Measurements from ENCODE around the gene POLN. TPM values are rescaled to one million over a fixed set of nuclear protein-coding genes. Genes with fewer than 3 reads are reported as not detected.
A peak's percentile ranks its signal among the peaks of the same experiment; 100 is the strongest.

POLN gene
- total and polyA plus RNA-seq, 2 experiments from 2014 or later: 1.8 to 4.0 TPM

GRCh38 chr4:2141762-2142451, 100.0 kb downstream of the POLN start:
- Histone ChIP-seq H3K4me2 (0 out of 2 replicates have a peak overlapping the region, but pooled peaks have one; percentile 8), H4K20me1 (replicated peaks; ENCODE audit: insufficient read depth) (peaks cover 11% of the 10 kb centered on the region), H3K4me1 (ENCODE audit: insufficient read depth) (no peaks in the 10 kb centered on the region; the same call in 1 of the 2 replicates), H3K4me3 (no peak overlapping the region), H3K9me2 (ENCODE audit: insufficient read depth) (no peaks in the 10 kb centered on the region), H2AFZ (no peak overlapping the region), H3F3A (replicated peaks; ENCODE audit: low read depth) (no peaks in the 10 kb centered on the region; the same call in 1 of the 2 replicates), H3K27ac (ENCODE audit: low read depth) (no peak overlapping the region), H3K27me3 (ENCODE audit: insufficient read depth) (peaks cover 87% of the 10 kb centered on the region), H3K36me3 (ENCODE audit: insufficient read depth) (no peaks in the 10 kb centered on the region), H3K79me2 (replicated peaks; ENCODE audit: insufficient read depth) (no peaks in the 10 kb centered on the region)
- no peaks in the 10 kb centered on the region for H3K9me3 Mint-ChIP-seq
- no peak overlapping the region for H3K27ac Mint-ChIP-seq
- DNase-seq (ENCODE audit: low spot score) (peak; percentile 58), ATAC-seq (peak; percentile 90)
- H3K27me3 Mint-ChIP-seq (ENCODE audit: insufficient read depth, low read depth, poor library complexity): peaks cover 64% of the 10 kb centered on the region
- TF ChIP-seq NANOG (IDR thresholded peaks at IDR 0.05; ENCODE audit: borderline replicate concordance): peak; percentile 51; the same call in 1 of the 2 replicates
- TF ChIP-seq, protein P1, sequence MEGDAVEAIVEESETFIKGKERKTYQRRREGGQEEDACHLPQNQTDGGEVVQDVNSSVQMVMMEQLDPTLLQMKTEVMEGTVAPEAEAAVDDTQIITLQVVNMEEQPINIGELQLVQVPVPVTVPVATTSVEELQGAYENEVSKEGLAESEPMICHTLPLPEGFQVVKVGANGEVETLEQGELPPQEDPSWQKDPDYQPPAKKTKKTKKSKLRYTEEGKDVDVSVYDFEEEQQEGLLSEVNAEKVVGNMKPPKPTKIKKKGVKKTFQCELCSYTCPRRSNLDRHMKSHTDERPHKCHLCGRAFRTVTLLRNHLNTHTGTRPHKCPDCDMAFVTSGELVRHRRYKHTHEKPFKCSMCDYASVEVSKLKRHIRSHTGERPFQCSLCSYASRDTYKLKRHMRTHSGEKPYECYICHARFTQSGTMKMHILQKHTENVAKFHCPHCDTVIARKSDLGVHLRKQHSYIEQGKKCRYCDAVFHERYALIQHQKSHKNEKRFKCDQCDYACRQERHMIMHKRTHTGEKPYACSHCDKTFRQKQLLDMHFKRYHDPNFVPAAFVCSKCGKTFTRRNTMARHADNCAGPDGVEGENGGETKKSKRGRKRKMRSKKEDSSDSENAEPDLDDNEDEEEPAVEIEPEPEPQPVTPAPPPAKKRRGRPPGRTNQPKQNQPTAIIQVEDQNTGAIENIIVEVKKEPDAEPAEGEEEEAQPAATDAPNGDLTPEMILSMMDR (conservative IDR thresholded peaks at IDR 0.05; ENCODE audit: low read depth in 2 of 2): no peak
- peaks cover 12% of the 10 kb centered on the region for H3K4me1 Mint-ChIP-seq
- H3K36me3 Mint-ChIP-seq (ENCODE audit: low read depth): no peaks in the 10 kb centered on the region
- no peak overlapping the region for H3K4me3 Mint-ChIP-seq

DNA sequence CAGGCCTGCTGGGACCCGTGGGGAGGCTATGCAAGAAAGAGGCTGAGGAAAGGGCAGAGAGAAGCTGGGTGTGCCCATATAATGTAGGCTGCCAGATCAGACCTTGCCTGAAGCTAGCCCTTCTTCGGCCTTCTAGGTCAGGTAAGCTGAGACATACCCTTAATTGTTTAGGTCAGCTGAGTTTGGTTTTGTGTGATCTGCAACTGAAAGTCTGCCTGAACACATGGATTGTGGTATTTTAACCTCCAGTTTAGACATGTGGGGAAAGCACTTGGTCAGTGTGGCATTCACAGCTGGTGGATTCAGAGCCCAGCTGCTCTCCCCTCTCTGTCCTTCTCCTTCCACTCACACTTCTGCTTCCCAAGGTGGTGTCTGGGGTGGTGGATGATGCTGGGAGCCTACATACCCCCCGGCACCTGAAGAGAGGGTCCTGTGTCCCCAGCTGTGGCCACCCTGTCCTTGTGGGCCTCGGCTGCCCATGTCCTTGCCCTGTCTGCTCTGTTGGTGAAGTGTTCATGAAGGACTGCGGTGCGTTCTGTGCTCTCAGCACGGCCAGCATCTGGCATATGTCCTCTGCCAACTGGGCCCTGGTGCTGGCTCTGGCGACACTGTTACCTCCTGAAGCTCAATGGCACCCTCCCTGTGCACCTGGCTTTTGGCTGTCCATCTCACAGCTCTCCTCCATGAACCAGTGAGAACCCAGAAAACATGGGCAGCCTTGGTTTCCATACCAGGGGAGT, 100.7 kb downstream of the POLN start:
- peaks cover 60% of the 10 kb centered on the region for H3K27me3 Mint-ChIP-seq (ENCODE audit: insufficient read depth, low read depth, poor library complexity)
- no peak overlapping the region for H3K4me3 ChIP-seq
- no peaks in the 10 kb centered on the region for H3K36me3 Mint-ChIP-seq (ENCODE audit: low read depth)
- DNase-seq (ENCODE audit: low spot score) (no peak), ATAC-seq (no peak)
- no peak overlapping the region for H3K4me2 ChIP-seq
- no peak overlapping the region for H3K27ac Mint-ChIP-seq
- H3K9me3 Mint-ChIP-seq: no peaks in the 10 kb centered on the region
- H4K20me1 ChIP-seq (replicated peaks; ENCODE audit: insufficient read depth): peaks cover 11% of the 10 kb centered on the region
- no peaks in the 10 kb centered on the region for H3K79me2 ChIP-seq (replicated peaks; ENCODE audit: insufficient read depth)
- H3K27me3 ChIP-seq (ENCODE audit: insufficient read depth): peaks cover 82% of the 10 kb centered on the region
- no peaks in the 10 kb centered on the region for H3K9me2 ChIP-seq (ENCODE audit: insufficient read depth)
- H3F3A ChIP-seq (replicated peaks; ENCODE audit: low read depth): no peaks in the 10 kb centered on the region; the same call in 1 of the 2 replicates
- H3K4me3 Mint-ChIP-seq: no peak overlapping the region
- H3K36me3 ChIP-seq (ENCODE audit: insufficient read depth): no peaks in the 10 kb centered on the region
- H3K4me1 ChIP-seq (ENCODE audit: insufficient read depth): no peaks in the 10 kb centered on the region; the same call in 1 of the 2 replicates
- H2AFZ ChIP-seq: no peak overlapping the region
- H3K27ac ChIP-seq (ENCODE audit: low read depth): no peak overlapping the region
- peaks cover 12% of the 10 kb centered on the region for H3K4me1 Mint-ChIP-seq
- no peak for TF ChIP-seq STAT1 (IDR thresholded peaks at IDR 0.05; ENCODE audit: unreplicated experiment)
- TF ChIP-seq EZH2phosphoT487 (IDR thresholded peaks at IDR 0.05; ENCODE audit: unreplicated experiment): no peak
- TF ChIP-seq JUNB (IDR thresholded peaks at IDR 0.05; ENCODE audit: unreplicated experiment): no peak
- TF ChIP-seq, protein P1 (conservative IDR thresholded peaks at IDR 0.05; ENCODE audit: low read depth in 2 of 2): no peak
- TF ChIP-seq ZNF114 (CRISPR knock-in tag; IDR thresholded peaks at IDR 0.05): no peak
- TF ChIP-seq EZH2 (IDR thresholded peaks at IDR 0.05; ENCODE audit: low read depth, unreplicated experiment): no peak
- no peak for TF ChIP-seq ZNF331 (CRISPR knock-in tag; IDR thresholded peaks at IDR 0.05; ENCODE audit: low read depth)
- no peak for TF ChIP-seq CREB1 (CRISPR knock-in tag; IDR thresholded peaks at IDR 0.05; ENCODE audit: low read depth)
